HG02571 (cell line): ENCODE data around the gene CHRNA10.

Experiments used
- ATAC-seq: cut with Tn5 transposase; IDR thresholded peaks from one replicate; pipeline ENCODE4 v1.9.1; 2021; ENCODE audit warnings: mild to moderate bottlenecking, moderate library complexity; ENCODE audit not compliant: unreplicated experiment

CHRNA10 gene

GRCh38 chr11:3671334-3672254 lies at the start of gene CHRNA10:
TSS of gene CHRNA10 (minus strand) at chr11:3671384. CDS start at chr11:3671312, 72 bp downstream.
- ATAC-seq: no peak

- ATAC-seq: no peak
Measured at GRCh38 chr11:3712274-3712673, 41.1 kb upstream of the CHRNA10 start.

- ATAC-seq: no peak
Measured at GRCh38 chr11:3710485-3711259, 39.5 kb upstream of the CHRNA10 start.

GRCh38 chr11:3709977-3710376 lies 38.8 kb upstream of the CHRNA10 start:
- no peak for ATAC-seq

- ATAC-seq: no peak
Measured at GRCh38 chr11:3707176-3707575, 36.0 kb upstream of the CHRNA10 start.

- no peak for ATAC-seq
Measured at GRCh38 chr11:3703383-3703782, 32.2 kb upstream of the CHRNA10 start.

- no peak for ATAC-seq
Measured at GRCh38 chr11:3700910-3701309, 29.7 kb upstream of the CHRNA10 start.

- no peak for ATAC-seq
Measured at GRCh38 chr11:3700410-3700809, 29.2 kb upstream of the CHRNA10 start.

- ATAC-seq: no peak
Measured at GRCh38 chr11:3686751-3687150, 15.6 kb upstream of the CHRNA10 start.

GRCh38 chr11:3685923-3686322 lies 14.7 kb upstream of the CHRNA10 start:
- ATAC-seq: no peak

GRCh38 chr11:3684819-3685172 lies 13.6 kb upstream of the CHRNA10 start:
- no peak for ATAC-seq

- ATAC-seq: no peak
Measured at GRCh38 chr11:3684129-3684818, 13.1 kb upstream of the CHRNA10 start.

- no peak for ATAC-seq
Measured at GRCh38 chr11:3683039-3683438, 11.9 kb upstream of the CHRNA10 start.

GRCh38 chr11:3679077-3679476 lies 7.9 kb upstream of the CHRNA10 start:
- ATAC-seq: no peak

- no peak for ATAC-seq
Measured at GRCh38 chr11:3675971-3676370, 4.8 kb upstream of the CHRNA10 start.

- no peak for ATAC-seq
Measured at GRCh38 chr11:3674189-3674588, 3.0 kb upstream of the CHRNA10 start.

GRCh38 chr11:3669742-3670183 lies 1.4 kb downstream of the CHRNA10 start:
- ATAC-seq: no peak

- no peak for ATAC-seq
Measured at GRCh38 chr11:3669128-3669527, 2.1 kb downstream of the CHRNA10 start.

- no peak for ATAC-seq
Measured at GRCh38 chr11:3667149-3668035, 3.8 kb downstream of the CHRNA10 start.

- ATAC-seq: no peak
Measured at GRCh38 chr11:3666023-3666530, 5.1 kb downstream of the CHRNA10 start.
